Endothelial cell of umbilical vein (primary cell): ENCODE results near the gene BLTP3A. TPM values are rescaled to one million over a fixed set of nuclear protein-coding genes. Genes with fewer than 3 reads are reported as not detected.

Experiments used
- BruUV-seq: library from RNA; stranded (reverse); fragments of 400-500 nt; replicated peaks from 2 replicates; lab custom pipeline; 2021; lab: Mats Ljungman, UMichigan
- CTCF ChIA-PET: fragments of 300-600, 350-600 bp; sonication (Branson Sonifier 250); formaldehyde crosslinking; loops from one replicate; lab custom pipeline; 2021; ENCODE audit warnings: antibody characterized with exemption, inconsistent platforms; lab: Charles Lee
- POLR2A ChIA-PET: fragments of 300-600, 350-600 bp; sonication (Branson Sonifier 250); formaldehyde crosslinking; loops from one replicate; lab custom pipeline; 2021; ENCODE audit warnings: antibody characterized with exemption, inconsistent platforms; lab: Charles Lee
- DNase-seq: peaks from one replicate; pipeline ENCODE4 v3.0.0-alpha.2; 2011; ENCODE audit warnings: low read depth, low spot score
- FAIRE-seq: peaks from 2 replicates; lab custom pipeline; 2011; peaks lifted over from hg19 to GRCh38; lab: Jason Lieb, UNC
- H2AFZ ChIP-seq: 2 replicates; pipeline ENCODE4 v1.6.0; 2012; ENCODE audit warnings: low read depth, low read length, control low read depth, inconsistent platforms
- H3K27ac ChIP-seq: 2 replicates; pipeline ENCODE4 v1.5.1; 2011; ENCODE audit warnings: low read depth, mild to moderate bottlenecking, control low read depth, low read length, moderate library complexity; ENCODE audit not compliant: insufficient read depth
- H3K27me3 ChIP-seq, 2 experiments: 2 replicates each; pipeline versions ENCODE4 v1.6.0 to v1.6.1; 2011; ENCODE audit warnings: low read length in 2 of 2, mixed read lengths in 1 of 2; ENCODE audit not compliant: control insufficient read depth in 2 of 2, insufficient read depth in 2 of 2
- H3K36me3 ChIP-seq, 2 experiments: 2 replicates in 1 of 2; 3 replicates in 1 of 2; pipeline ENCODE4 v1.5.1; 2011; ENCODE audit warnings: low read length in 2 of 2, mild to moderate bottlenecking in 1 of 2, moderate library complexity in 1 of 2; ENCODE audit not compliant: control insufficient read depth in 2 of 2, insufficient read depth in 2 of 2; ENCODE audit errors: extremely low read depth in 1 of 2
- H3K4me1 ChIP-seq: 3 replicates; pipeline ENCODE4 v1.5.1; 2011; ENCODE audit warnings: mild to moderate bottlenecking, low read length; ENCODE audit not compliant: control insufficient read depth, insufficient read depth; ENCODE audit errors: extremely low read depth
- H3K4me2 ChIP-seq: 2 replicates; pipeline ENCODE4 v1.6.1; 2011; ENCODE audit warnings: low read length, control low read depth, mixed read lengths; ENCODE audit not compliant: insufficient read depth
- H3K4me3 ChIP-seq, 3 experiments: fragments of 200-600 bp in 1 of 3; sonication (generic), shearing (Covaris generic) in 1 of 3; replicated peaks in 1 of 3; 2 replicates each; pipeline ENCODE4 v1.5.1; 2011 to 2016; ENCODE audit warnings: control low read depth in 3 of 3, low read length in 3 of 3, mild to moderate bottlenecking in 2 of 3, inconsistent platforms in 1 of 3, low read depth in 1 of 3, moderate library complexity in 1 of 3; ENCODE audit not compliant: insufficient read depth in 1 of 3
- H3K79me2 ChIP-seq: 2 replicates; pipeline ENCODE4 v1.6.0; 2012; ENCODE audit warnings: low read length, inconsistent platforms; ENCODE audit not compliant: control insufficient read depth, insufficient read depth
- H3K9ac ChIP-seq: replicated peaks from 2 replicates; pipeline ENCODE3; 2011; ENCODE audit warnings: low read length, control low read depth; ENCODE audit not compliant: insufficient read depth; ENCODE audit errors: extremely low read depth
- H3K9me1 ChIP-seq: replicated peaks from 3 replicates; pipeline ENCODE4 v1.6.0; 2011; ENCODE audit warnings: mild to moderate bottlenecking, low read length; ENCODE audit not compliant: control insufficient read depth, insufficient read depth; ENCODE audit errors: extremely low read depth
- H3K9me3 ChIP-seq: replicated peaks from 2 replicates; pipeline ENCODE4 v1.5.1; 2012; ENCODE audit warnings: low read length, inconsistent platforms; ENCODE audit not compliant: control insufficient read depth, insufficient read depth
- H4K20me1 ChIP-seq: replicated peaks from 2 replicates; pipeline ENCODE3; 2011; ENCODE audit warnings: mild to moderate bottlenecking, low read length; ENCODE audit not compliant: control insufficient read depth, insufficient read depth; ENCODE audit errors: extremely low read depth
- CTCF ChIP-seq, 2 donors: IDR thresholded peaks; 1 replicate in 1 of 2; 2 replicates in 1 of 2; pipeline ENCODE4 v1.5.1; 2011; ENCODE audit warnings: low read length in 2 of 2, mild to moderate bottlenecking in 2 of 2, moderate library complexity in 2 of 2, control low read depth in 1 of 2, inconsistent platforms in 1 of 2, low read depth in 1 of 2; ENCODE audit not compliant: insufficient read depth in 1 of 2; ENCODE audit errors: extremely low read depth in 1 of 2
- EZH2 ChIP-seq: IDR thresholded peaks from 2 replicates; pipeline ENCODE4 v1.6.1; 2012; ENCODE audit warnings: borderline replicate concordance, low read depth, mild to moderate bottlenecking, moderate library complexity, low read length, inconsistent platforms; ENCODE audit not compliant: severe bottlenecking
- FOS ChIP-seq: IDR thresholded peaks from 2 replicates; pipeline ENCODE4 v1.6.1; 2011; ENCODE audit warnings: mild to moderate bottlenecking, low read length, moderate library complexity, borderline replicate concordance; ENCODE audit not compliant: insufficient read depth
- GATA2 ChIP-seq: IDR thresholded peaks from 2 replicates; pipeline ENCODE4 v1.7.0; 2011; ENCODE audit warnings: low read depth, mild to moderate bottlenecking, moderate library complexity, mixed read lengths, low read length; ENCODE audit not compliant: insufficient read length, insufficient read depth
- JUN ChIP-seq: IDR thresholded peaks from 2 replicates; pipeline ENCODE4 v1.6.1; 2011; ENCODE audit warnings: borderline replicate concordance, low read depth; ENCODE audit not compliant: insufficient read length, insufficient read depth
- MYC ChIP-seq: IDR thresholded peaks from one replicate; pipeline ENCODE4 v1.6.1; 2011; ENCODE audit warnings: mild to moderate bottlenecking, low read depth, low read length
- POLR2A ChIP-seq: IDR thresholded peaks from 2 replicates; pipeline ENCODE4 v1.6.1; 2012; ENCODE audit warnings: low read depth, mild to moderate bottlenecking, control low read depth, low read length
- POLR2AphosphoS5 ChIP-seq: IDR thresholded peaks from 2 replicates; pipeline ENCODE4 v1.6.1; 2012; ENCODE audit warnings: low read depth, mild to moderate bottlenecking, control low read depth, low read length, moderate library complexity; ENCODE audit not compliant: insufficient read depth
- dilution Hi-C: fragments of 300-500 bp; cut with MboI; formaldehyde crosslinking; loops from one replicate; pipeline ENCODE4 v1.15.0; 2019; ENCODE audit warnings: low sequenced_read_pairs; ENCODE audit not compliant: extremely low pct_ligation_motif_present
- intact Hi-C: fragments of 100-400 bp; cut with micrococcal nuclease; formaldehyde crosslinking; loops from one replicate; pipeline ENCODE4 v1.10.0; 2022
- polyA plus RNA-seq, 4 experiments: library from polyadenylated mRNA; depleted of rRNA in 3 of 4; stranded (reverse) in 3 of 4; unstranded in 1 of 4; fragments of >200 nt; gene quantifications; 2 replicates each; pipeline versions ENCODE4 v1.2.1 to v1.2.3, GENCODE V29; 2011 to 2012; ENCODE audit warnings: missing spikeins in 1 of 4
- total RNA-seq: library from RNA; stranded (reverse); gene quantifications from 2 replicates; pipeline ENCODE4 v1.2.3, GENCODE V29; 2021
- TF ChIP-seq, protein P1 (sequence below): IDR thresholded peaks from 2 replicates; pipeline ENCODE4 v1.6.1; 2011; ENCODE audit not compliant: insufficient read depth, insufficient read length

The BLTP3A gene
- total and polyA plus RNA-seq, 2 donors (not counting 3 experiments of a cell fraction or from before 2014, with no cell fraction given): 4.6 to 9.3 TPM

- Histone ChIP-seq H3K9me1 (no peaks in the 10 kb centered on the region), H3K27me3 (no peaks in the 10 kb centered on the region), H3K9me3 (no peaks in the 10 kb centered on the region), H3K79me2 (peaks cover 4% of the 10 kb centered on the region), H4K20me1 (no peaks in the 10 kb centered on the region), H3K9ac (no peak overlapping the region), H3K4me3 (no peak overlapping the region), H2AFZ (no peak overlapping the region), H3K27ac (no peak overlapping the region), H3K36me3 (peaks cover 12 to 27% of the 10 kb centered on the region in 2 experiments), H3K4me2 (no peak overlapping the region), H3K4me1 (no peaks in the 10 kb centered on the region)
- TF ChIP-seq FOS (no peak), EZH2 (no peak), POLR2A (no peak), GATA2 (no peak), MYC (no peak)
- TF ChIP-seq, protein P1, sequence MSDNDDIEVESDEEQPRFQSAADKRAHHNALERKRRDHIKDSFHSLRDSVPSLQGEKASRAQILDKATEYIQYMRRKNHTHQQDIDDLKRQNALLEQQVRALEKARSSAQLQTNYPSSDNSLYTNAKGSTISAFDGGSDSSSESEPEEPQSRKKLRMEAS: no peak
- dilution Hi-C loops: no loop called here
- DNase-seq (no peak), FAIRE-seq (peak; percentile 42)
- CTCF ChIA-PET: interaction anchor here (1.1 kb wide), 1 partner anchor 93 kb away, joined by 3 read pairs; no protein-coding TSS in a partner anchor
- POLR2A ChIA-PET: no interaction called here
- intact Hi-C loops: no loop called here
- BruUV-seq: no TSS peak
Measured at GRCh38 chr6:34768148-34768547, 23.7 kb upstream of the BLTP3A start.

GRCh38 chr6:34771727-34772126 is 20.2 kb upstream of the BLTP3A start:
- ChIA-PET CTCF (no interaction called here), POLR2A (no interaction called here)
- Histone ChIP-seq H3K9me3 (no peaks in the 10 kb centered on the region), H3K9ac (no peak overlapping the region), H4K20me1 (no peaks in the 10 kb centered on the region), H3K9me1 (no peaks in the 10 kb centered on the region), H3K4me1 (no peaks in the 10 kb centered on the region), H3K27me3 (no peaks in the 10 kb centered on the region), H3K79me2 (peaks cover 3% of the 10 kb centered on the region), H3K4me3 (no peak overlapping the region), H3K36me3 (peaks cover 5 to 20% of the 10 kb centered on the region in 2 experiments), H3K4me2 (no peak overlapping the region), H3K27ac (no peak overlapping the region), H2AFZ (no peak overlapping the region)
- dilution Hi-C loops: no loop called here
- TF ChIP-seq CTCF (IDR thresholded peaks at IDR 0.05; ENCODE audit: extremely low read depth in 1 of 2, insufficient read depth in 1 of 2, low read depth in 1 of 2, low read length in 2 of 2): no peak
- TF ChIP-seq MYC: no peak
- no peak for TF ChIP-seq EZH2
- no peak for TF ChIP-seq JUN
- no peak for TF ChIP-seq POLR2A
- TF ChIP-seq POLR2AphosphoS5: no peak
- TF ChIP-seq FOS: no peak
- TF ChIP-seq GATA2: no peak
- TF ChIP-seq, protein P1: no peak
- intact Hi-C loops: no loop called here
- no peak for FAIRE-seq
- BruUV-seq: no TSS peak
- no peak for DNase-seq
